ENCODE results near the gene PRUNE2.

- TF ChIP-seq, protein P1, sequence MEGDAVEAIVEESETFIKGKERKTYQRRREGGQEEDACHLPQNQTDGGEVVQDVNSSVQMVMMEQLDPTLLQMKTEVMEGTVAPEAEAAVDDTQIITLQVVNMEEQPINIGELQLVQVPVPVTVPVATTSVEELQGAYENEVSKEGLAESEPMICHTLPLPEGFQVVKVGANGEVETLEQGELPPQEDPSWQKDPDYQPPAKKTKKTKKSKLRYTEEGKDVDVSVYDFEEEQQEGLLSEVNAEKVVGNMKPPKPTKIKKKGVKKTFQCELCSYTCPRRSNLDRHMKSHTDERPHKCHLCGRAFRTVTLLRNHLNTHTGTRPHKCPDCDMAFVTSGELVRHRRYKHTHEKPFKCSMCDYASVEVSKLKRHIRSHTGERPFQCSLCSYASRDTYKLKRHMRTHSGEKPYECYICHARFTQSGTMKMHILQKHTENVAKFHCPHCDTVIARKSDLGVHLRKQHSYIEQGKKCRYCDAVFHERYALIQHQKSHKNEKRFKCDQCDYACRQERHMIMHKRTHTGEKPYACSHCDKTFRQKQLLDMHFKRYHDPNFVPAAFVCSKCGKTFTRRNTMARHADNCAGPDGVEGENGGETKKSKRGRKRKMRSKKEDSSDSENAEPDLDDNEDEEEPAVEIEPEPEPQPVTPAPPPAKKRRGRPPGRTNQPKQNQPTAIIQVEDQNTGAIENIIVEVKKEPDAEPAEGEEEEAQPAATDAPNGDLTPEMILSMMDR (conservative IDR thresholded peaks at IDR 0.05; ENCODE audit: low read length), result no peak
- TF ChIP-seq EZH2phosphoT487 (IDR thresholded peaks at IDR 0.05; ENCODE audit: borderline replicate concordance, low read depth, low read length), result no peak
These were observed 1.1 kb downstream of the PRUNE2 start for GRCh38 chr9:76904661-76905457.

Data from OCI-LY7 (cell line).